HG02763 (cell line): ENCODE results near the gene GDF11.
"Not testable (repeated sequence)": the region's sequence is repeated elsewhere in the genome, so short reads cannot be mapped to it uniquely, and the experiment has no call there.

Source experiments
- ATAC-seq: cut with Tn5 transposase; IDR thresholded peaks from one replicate; pipeline ENCODE4 v1.9.1; 2021; ENCODE audit warnings: mild to moderate bottlenecking, moderate library complexity; ENCODE audit not compliant: unreplicated experiment

GDF11 gene

GRCh38 chr12:55738123-55739024 is 4.5 kb upstream of the GDF11 start:
- peak; percentile 80 for ATAC-seq

GRCh38 chr12:55739025-55739378 is 3.9 kb upstream of the GDF11 start:
- no peak for ATAC-seq

- ATAC-seq = no peak
Measured at GRCh38 chr12:55741931-55742680, 816 bp upstream of the GDF11 start.

GRCh38 chr12:55743406-55744339 is 751 bp downstream of the GDF11 start:
- peak; percentile 35 for ATAC-seq

- ATAC-seq = no peak
Measured at GRCh38 chr12:55744340-55745030, 1.6 kb downstream of the GDF11 start.

- no peak for ATAC-seq
Measured at GRCh38 chr12:55745361-55746173, 2.6 kb downstream of the GDF11 start.

- no peak for ATAC-seq
Measured at GRCh38 chr12:55746174-55746912, 3.4 kb downstream of the GDF11 start.

- ATAC-seq = no peak
Measured at GRCh38 chr12:55746913-55747231, 4.0 kb downstream of the GDF11 start.

GRCh38 chr12:55748230-55748993 is 5.5 kb downstream of the GDF11 start:
- ATAC-seq = no peak

GRCh38 chr12:55755246-55755645 is 12.3 kb downstream of the GDF11 start:
- ATAC-seq = no peak

GRCh38 chr12:55757701-55758100 is 14.8 kb downstream of the GDF11 start:
- no peak for ATAC-seq

GRCh38 chr12:55758575-55758974 is 15.7 kb downstream of the GDF11 start:
- not testable (repeated sequence) for ATAC-seq

- no peak for ATAC-seq
Measured at GRCh38 chr12:55760663-55761062, 17.7 kb downstream of the GDF11 start.

- ATAC-seq = no peak
Measured at GRCh38 chr12:55762646-55763045, 19.7 kb downstream of the GDF11 start.

- no peak for ATAC-seq
Measured at GRCh38 chr12:55765736-55766290, 22.9 kb downstream of the GDF11 start.

GRCh38 chr12:55767156-55767555 is 24.2 kb downstream of the GDF11 start:
- no peak for ATAC-seq

GRCh38 chr12:55771736-55772135 is 28.8 kb downstream of the GDF11 start:
- ATAC-seq = no peak

- ATAC-seq = no peak
Measured at GRCh38 chr12:55777856-55778255, 34.9 kb downstream of the GDF11 start.
